DMS53 treated with DMSO at 0.1 percent for 48 hours (cell line): Measurements from ENCODE around the gene GHDC.
"Not testable (repeated sequence)": the region's sequence is repeated elsewhere in the genome, so short reads cannot be mapped to it uniquely, and the experiment has no call there.

Experiments
- DNase-seq: peaks from one replicate; lab custom pipeline; 2025; ENCODE audit not compliant: unreplicated experiment; lab: John Stamatoyannopoulos, UW

GHDC gene

GRCh38 chr17:42193969-42194899 is at the start of gene GHDC:
Gene GHDC, minus strand, starts transcription at chr17:42194494. Its CDS starts 913 bp downstream, at chr17:42193581.
- peak; percentile 55 for DNase-seq

- DNase-seq: no peak
These were observed 49.2 kb upstream of the GHDC start for GRCh38 chr17:42243493-42243982.

GRCh38 chr17:42241871-42242270 is 47.6 kb upstream of the GHDC start:
- DNase-seq: no peak

- not testable (repeated sequence) for DNase-seq
These were observed 46.6 kb upstream of the GHDC start for GRCh38 chr17:42240863-42241262.

GRCh38 chr17:42240201-42240600 is 45.9 kb upstream of the GHDC start:
- DNase-seq: no peak

GRCh38 chr17:42239576-42239975 is 45.3 kb upstream of the GHDC start:
- DNase-seq: not testable (repeated sequence)

- DNase-seq: no peak
These were observed 42.5 kb upstream of the GHDC start for GRCh38 chr17:42236760-42237159.

GRCh38 chr17:42233994-42234393 is 39.7 kb upstream of the GHDC start:
- DNase-seq: no peak

GRCh38 chr17:42233156-42233555 is 38.9 kb upstream of the GHDC start:
- DNase-seq: no peak

GRCh38 chr17:42230225-42230624 is 35.9 kb upstream of the GHDC start:
- no peak for DNase-seq

- DNase-seq: no peak
These were observed 33.8 kb upstream of the GHDC start for GRCh38 chr17:42227849-42228700.

GRCh38 chr17:42225646-42226045 is 31.4 kb upstream of the GHDC start:
- DNase-seq: no peak

- DNase-seq: no peak
These were observed 30.4 kb upstream of the GHDC start for GRCh38 chr17:42224651-42225050.

GRCh38 chr17:42221886-42222745 is 27.8 kb upstream of the GHDC start:
- DNase-seq: peak; percentile 26

- DNase-seq: not testable (repeated sequence)
These were observed 25.0 kb upstream of the GHDC start for GRCh38 chr17:42219280-42219679.

GRCh38 chr17:42214156-42214555 is 19.9 kb upstream of the GHDC start:
- DNase-seq: no peak

- DNase-seq: no peak
These were observed 18.1 kb upstream of the GHDC start for GRCh38 chr17:42212382-42212781.

GRCh38 chr17:42211921-42212341 is 17.6 kb upstream of the GHDC start:
- not testable (repeated sequence) for DNase-seq

GRCh38 chr17:42210046-42210445 is 15.8 kb upstream of the GHDC start:
- no peak for DNase-seq

GRCh38 chr17:42206153-42206612 is 11.9 kb upstream of the GHDC start:
- not testable (repeated sequence) for DNase-seq
